HL-60 (cell line): ENCODE results near the gene FOLH1.
"Not testable (repeated sequence)": the region's sequence is repeated elsewhere in the genome, so short reads cannot be mapped to it uniquely, and the experiment has no call there.

Source experiments
- CTCF ChIP-seq: IDR thresholded peaks from one replicate; pipeline ENCODE4 v1.5.1; 2011; ENCODE audit warnings: low read length, control low read depth, inconsistent platforms; ENCODE audit not compliant: insufficient read depth
- POLR2AphosphoS5 ChIP-seq: IDR thresholded peaks from 2 replicates; pipeline ENCODE4 v1.6.1; 2012; ENCODE audit warnings: low read depth
- REST ChIP-seq: IDR thresholded peaks from 2 replicates; pipeline ENCODE4 v1.6.1; 2012; ENCODE audit warnings: low read depth; ENCODE audit not compliant: insufficient replicate concordance

- TF ChIP-seq REST, POLR2AphosphoS5, CTCF: not testable (repeated sequence)
Observed at GRCh38 chr11:49230534-49230933, 22.1 kb upstream of the FOLH1 start.
